Measurements from ENCODE around the gene SIRT4.

DNA sequence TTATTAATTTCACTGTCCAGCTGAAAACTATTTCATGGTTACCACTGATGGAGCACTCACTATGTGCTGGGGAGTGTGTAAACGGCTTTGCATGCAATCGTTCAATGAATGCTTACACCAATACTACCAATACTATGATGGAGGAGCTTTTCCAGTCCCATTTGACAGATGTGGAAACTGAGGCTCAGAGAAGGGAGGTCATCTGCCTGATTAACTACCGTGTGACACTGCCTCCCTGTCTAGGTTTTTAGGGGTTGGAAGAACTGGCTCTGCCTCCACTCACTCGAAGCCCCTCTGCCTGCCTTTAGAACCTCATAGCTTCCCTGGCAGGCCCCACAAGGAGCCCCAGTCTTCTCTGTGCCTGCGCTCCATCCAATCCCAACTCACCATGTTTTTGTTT lies 55.0 kb downstream of the SIRT4 start:
- TF ChIP-seq GABPA (IDR thresholded peaks at IDR 0.05; ENCODE audit: borderline replicate concordance, insufficient read depth, low read length) (no peak), CEBPB (IDR thresholded peaks at IDR 0.05; ENCODE audit: low read depth, low read length) (no peak), BRCA1 (IDR thresholded peaks at IDR 0.05; ENCODE audit: low read depth, low read length) (no peak), JUND (IDR thresholded peaks at IDR 0.05; ENCODE audit: low read length) (no peak), POLR2A (IDR thresholded peaks at IDR 0.05; ENCODE audit: control extremely low read depth in 1 of 2, low read depth in 2 of 2, low read length in 2 of 2) (no peak), GTF2F1 (IDR thresholded peaks at IDR 0.05; ENCODE audit: borderline replicate concordance, low read depth, low read length) (no peak)
- TF ChIP-seq, protein P1, sequence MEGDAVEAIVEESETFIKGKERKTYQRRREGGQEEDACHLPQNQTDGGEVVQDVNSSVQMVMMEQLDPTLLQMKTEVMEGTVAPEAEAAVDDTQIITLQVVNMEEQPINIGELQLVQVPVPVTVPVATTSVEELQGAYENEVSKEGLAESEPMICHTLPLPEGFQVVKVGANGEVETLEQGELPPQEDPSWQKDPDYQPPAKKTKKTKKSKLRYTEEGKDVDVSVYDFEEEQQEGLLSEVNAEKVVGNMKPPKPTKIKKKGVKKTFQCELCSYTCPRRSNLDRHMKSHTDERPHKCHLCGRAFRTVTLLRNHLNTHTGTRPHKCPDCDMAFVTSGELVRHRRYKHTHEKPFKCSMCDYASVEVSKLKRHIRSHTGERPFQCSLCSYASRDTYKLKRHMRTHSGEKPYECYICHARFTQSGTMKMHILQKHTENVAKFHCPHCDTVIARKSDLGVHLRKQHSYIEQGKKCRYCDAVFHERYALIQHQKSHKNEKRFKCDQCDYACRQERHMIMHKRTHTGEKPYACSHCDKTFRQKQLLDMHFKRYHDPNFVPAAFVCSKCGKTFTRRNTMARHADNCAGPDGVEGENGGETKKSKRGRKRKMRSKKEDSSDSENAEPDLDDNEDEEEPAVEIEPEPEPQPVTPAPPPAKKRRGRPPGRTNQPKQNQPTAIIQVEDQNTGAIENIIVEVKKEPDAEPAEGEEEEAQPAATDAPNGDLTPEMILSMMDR (IDR thresholded peaks at IDR 0.05; ENCODE audit: control extremely low read depth in 1 of 3, insufficient read depth in 1 of 3, low read depth in 1 of 3, low read length in 3 of 3), result no peak
- TF ChIP-seq, protein P2, sequence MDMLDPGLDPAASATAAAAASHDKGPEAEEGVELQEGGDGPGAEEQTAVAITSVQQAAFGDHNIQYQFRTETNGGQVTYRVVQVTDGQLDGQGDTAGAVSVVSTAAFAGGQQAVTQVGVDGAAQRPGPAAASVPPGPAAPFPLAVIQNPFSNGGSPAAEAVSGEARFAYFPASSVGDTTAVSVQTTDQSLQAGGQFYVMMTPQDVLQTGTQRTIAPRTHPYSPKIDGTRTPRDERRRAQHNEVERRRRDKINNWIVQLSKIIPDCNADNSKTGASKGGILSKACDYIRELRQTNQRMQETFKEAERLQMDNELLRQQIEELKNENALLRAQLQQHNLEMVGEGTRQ (IDR thresholded peaks at IDR 0.05; ENCODE audit: low read length), result no peak
- TF ChIP-seq, protein P3, sequence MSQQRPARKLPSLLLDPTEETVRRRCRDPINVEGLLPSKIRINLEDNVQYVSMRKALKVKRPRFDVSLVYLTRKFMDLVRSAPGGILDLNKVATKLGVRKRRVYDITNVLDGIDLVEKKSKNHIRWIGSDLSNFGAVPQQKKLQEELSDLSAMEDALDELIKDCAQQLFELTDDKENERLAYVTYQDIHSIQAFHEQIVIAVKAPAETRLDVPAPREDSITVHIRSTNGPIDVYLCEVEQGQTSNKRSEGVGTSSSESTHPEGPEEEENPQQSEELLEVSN (IDR thresholded peaks at IDR 0.05), result no peak

Data from H1 (cell line).